Hippocampal formation (tissue), 2 donors: ENCODE results near the gene FSCN2.

ENCODE experiments used
- DNase-seq, 2 donors: peaks; one replicate each; lab custom pipeline; 2025; lab: John Stamatoyannopoulos, UW

Gene FSCN2

GRCh38 chr17:81513753-81514488, 14.3 kb upstream of the FSCN2 start:
- DNase-seq, result peak in 1 of 2 donors; percentile 52

- no peak for DNase-seq
Observed at GRCh38 chr17:81514489-81514738, 13.8 kb upstream of the FSCN2 start.

GRCh38 chr17:81514739-81515529, 13.2 kb upstream of the FSCN2 start:
- peak in 1 of 2 donors; percentile 32 for DNase-seq

GRCh38 chr17:81515530-81516041, 12.6 kb upstream of the FSCN2 start:
- DNase-seq, result no peak

- DNase-seq, result no peak
Observed at GRCh38 chr17:81516439-81516838, 11.7 kb upstream of the FSCN2 start.

GRCh38 chr17:81517009-81517338, 11.2 kb upstream of the FSCN2 start:
- no peak for DNase-seq

- no peak for DNase-seq
Observed at GRCh38 chr17:81517339-81518112, 10.7 kb upstream of the FSCN2 start.

GRCh38 chr17:81518113-81518784, 9.9 kb upstream of the FSCN2 start:
- no peak for DNase-seq

- no peak for DNase-seq
Observed at GRCh38 chr17:81518785-81519283, 9.3 kb upstream of the FSCN2 start.

GRCh38 chr17:81519284-81520020, 8.7 kb upstream of the FSCN2 start:
- no peak for DNase-seq

GRCh38 chr17:81520021-81520901, 7.9 kb upstream of the FSCN2 start:
- no peak for DNase-seq

GRCh38 chr17:81522491-81523401, 5.4 kb upstream of the FSCN2 start:
- no peak for DNase-seq

GRCh38 chr17:81523402-81524038, 4.7 kb upstream of the FSCN2 start:
- no peak for DNase-seq

- DNase-seq, result no peak
Observed at GRCh38 chr17:81524039-81524864, 3.9 kb upstream of the FSCN2 start.

GRCh38 chr17:81524865-81525159, 3.4 kb upstream of the FSCN2 start:
- DNase-seq, result no peak

- no peak for DNase-seq
Observed at GRCh38 chr17:81526662-81527571, 1.3 kb upstream of the FSCN2 start.

GRCh38 chr17:81528384-81528650, 140 bp downstream of the FSCN2 start:
- DNase-seq, result no peak
